ENCODE measurements around the gene SIAH1. TPM values are rescaled to one million over a fixed set of nuclear protein-coding genes. Genes with fewer than 3 reads are reported as not detected.
"Not testable (repeated sequence)": the region's sequence is repeated elsewhere in the genome, so short reads cannot be mapped to it uniquely, and the experiment has no call there.

SIAH1 gene
- total RNA-seq, 1 experiment from 2014 or later = 27.2 TPM

DNA sequence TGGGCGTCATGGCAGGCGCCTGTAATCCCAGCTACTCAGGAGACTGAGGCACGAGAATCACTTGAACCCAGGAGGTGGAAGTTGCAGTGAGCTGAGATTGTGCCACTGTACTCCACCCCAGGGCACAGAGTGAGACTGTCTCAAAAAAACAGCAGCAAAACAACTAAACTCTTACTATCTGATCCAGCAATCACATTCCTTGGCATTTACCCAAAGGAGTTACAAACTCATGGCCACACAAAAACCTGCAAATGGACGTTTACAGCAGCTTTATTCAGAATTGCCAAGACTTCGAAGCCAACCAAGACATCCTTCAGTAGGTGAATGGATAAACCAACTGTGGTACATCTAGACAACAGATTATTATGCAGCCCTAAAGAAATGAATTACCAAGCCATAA is 4.0 kb downstream of the SIAH1 start:
- H3K27ac Mint-ChIP-seq (ENCODE audit: unreplicated experiment) = no peak overlapping the region
- Histone ChIP-seq H3K27me3 (replicated peaks; ENCODE audit: control insufficient read depth, insufficient read depth, low read length) (no peaks in the 10 kb centered on the region), H3K4me1 (peaks cover 10% of the 10 kb centered on the region; the same call in 1 of the 2 replicates), H3K4me3 (ENCODE audit: low read depth, low read length) (no peak overlapping the region), H3K36me3 (ENCODE audit: control insufficient read depth, insufficient read depth, low read length) (no peaks in the 10 kb centered on the region), H3K9me3 (no peaks in the 10 kb centered on the region)
- ChIA-PET POLR2A (no interaction called here), CTCF (no interaction called here)
- H3K4me1 Mint-ChIP-seq (ENCODE audit: low read depth, unreplicated experiment) = peaks cover 31% of the 10 kb centered on the region
- peaks cover 12% of the 10 kb centered on the region for H3K36me3 Mint-ChIP-seq (ENCODE audit: insufficient read depth, unreplicated experiment)
- no peak overlapping the region for H3K4me3 Mint-ChIP-seq (ENCODE audit: unreplicated experiment)
- no peaks in the 10 kb centered on the region for H3K9me3 Mint-ChIP-seq (ENCODE audit: unreplicated experiment)
- no TSS peak for BruUV-seq (replicated peaks)
- no peak for TF ChIP-seq CTCF (IDR thresholded peaks at IDR 0.05; ENCODE audit: insufficient read depth in 1 of 2, low read depth in 1 of 2, low read length in 1 of 2, severe bottlenecking in 1 of 2, unreplicated experiment in 1 of 2)
- H3K27me3 Mint-ChIP-seq (ENCODE audit: insufficient read depth, unreplicated experiment) = no peaks in the 10 kb centered on the region
- DNase-seq = no peak
- intact Hi-C loops (cut with micrococcal nuclease; ENCODE audit: unreplicated experiment) = loop anchor here (10.0 kb wide), 1 partner anchor 1496 kb away; the partner anchor contains the start of gene GPT2

GRCh38 chr16:48378836-48379235 is 6.4 kb downstream of the SIAH1 start:
- BruUV-seq (replicated peaks) = no TSS peak
- Histone ChIP-seq H3K9me3 (no peaks in the 10 kb centered on the region), H3K27me3 (replicated peaks; ENCODE audit: control insufficient read depth, insufficient read depth, low read length) (no peaks in the 10 kb centered on the region), H3K36me3 (ENCODE audit: control insufficient read depth, insufficient read depth, low read length) (no peaks in the 10 kb centered on the region), H3K4me1 (peaks cover 22% of the 10 kb centered on the region; the same call in 1 of the 2 replicates), H3K4me3 (ENCODE audit: low read depth, low read length) (no peak overlapping the region)
- DNase-seq = no peak
- H3K4me3 Mint-ChIP-seq (ENCODE audit: unreplicated experiment) = no peak overlapping the region
- POLR2A ChIA-PET = no interaction called here
- TF ChIP-seq CTCF (IDR thresholded peaks at IDR 0.05; ENCODE audit: insufficient read depth in 1 of 2, low read depth in 1 of 2, low read length in 1 of 2, severe bottlenecking in 1 of 2, unreplicated experiment in 1 of 2) = no peak
- H3K36me3 Mint-ChIP-seq (ENCODE audit: insufficient read depth, unreplicated experiment) = peaks cover 5% of the 10 kb centered on the region
- no peaks in the 10 kb centered on the region for H3K9me3 Mint-ChIP-seq (ENCODE audit: unreplicated experiment)
- no peak overlapping the region for H3K27ac Mint-ChIP-seq (ENCODE audit: unreplicated experiment)
- peaks cover 31% of the 10 kb centered on the region for H3K4me1 Mint-ChIP-seq (ENCODE audit: low read depth, unreplicated experiment)
- CTCF ChIA-PET = interaction anchor here (0.8 kb wide), 1 partner anchor 13 kb away, joined by 3 read pairs; no protein-coding TSS in a partner anchor
- H3K27me3 Mint-ChIP-seq (ENCODE audit: insufficient read depth, unreplicated experiment) = no peaks in the 10 kb centered on the region
- intact Hi-C loops (cut with micrococcal nuclease; ENCODE audit: unreplicated experiment) = no loop called here

GRCh38 chr16:48378276-48378675 is 6.9 kb downstream of the SIAH1 start:
- intact Hi-C loops (cut with micrococcal nuclease; ENCODE audit: unreplicated experiment) = no loop called here
- H3K4me1 ChIP-seq = peaks cover 19% of the 10 kb centered on the region; the same call in 1 of the 2 replicates
- no peak overlapping the region for H3K4me3 Mint-ChIP-seq (ENCODE audit: unreplicated experiment)
- H3K27me3 Mint-ChIP-seq (ENCODE audit: insufficient read depth, unreplicated experiment) = no peaks in the 10 kb centered on the region
- H3K9me3 Mint-ChIP-seq (ENCODE audit: unreplicated experiment) = no peaks in the 10 kb centered on the region
- ChIA-PET POLR2A (no interaction called here), CTCF (interaction anchor here (0.8 kb wide), 1 partner anchor 12 kb away, joined by 3 read pairs; no protein-coding TSS in a partner anchor)
- H3K4me3 ChIP-seq (ENCODE audit: low read depth, low read length) = no peak overlapping the region
- H3K27ac Mint-ChIP-seq (ENCODE audit: unreplicated experiment) = no peak overlapping the region
- H3K36me3 ChIP-seq (ENCODE audit: control insufficient read depth, insufficient read depth, low read length) = no peaks in the 10 kb centered on the region
- H3K36me3 Mint-ChIP-seq (ENCODE audit: insufficient read depth, unreplicated experiment) = peaks cover 5% of the 10 kb centered on the region
- TF ChIP-seq CTCF (IDR thresholded peaks at IDR 0.05; ENCODE audit: insufficient read depth in 1 of 2, low read depth in 1 of 2, low read length in 1 of 2, severe bottlenecking in 1 of 2, unreplicated experiment in 1 of 2) = no peak
- no peaks in the 10 kb centered on the region for H3K9me3 ChIP-seq
- peaks cover 25% of the 10 kb centered on the region for H3K4me1 Mint-ChIP-seq (ENCODE audit: low read depth, unreplicated experiment)
- no TSS peak for BruUV-seq (replicated peaks)
- no peak for DNase-seq
- H3K27me3 ChIP-seq (replicated peaks; ENCODE audit: control insufficient read depth, insufficient read depth, low read length) = no peaks in the 10 kb centered on the region

DNA sequence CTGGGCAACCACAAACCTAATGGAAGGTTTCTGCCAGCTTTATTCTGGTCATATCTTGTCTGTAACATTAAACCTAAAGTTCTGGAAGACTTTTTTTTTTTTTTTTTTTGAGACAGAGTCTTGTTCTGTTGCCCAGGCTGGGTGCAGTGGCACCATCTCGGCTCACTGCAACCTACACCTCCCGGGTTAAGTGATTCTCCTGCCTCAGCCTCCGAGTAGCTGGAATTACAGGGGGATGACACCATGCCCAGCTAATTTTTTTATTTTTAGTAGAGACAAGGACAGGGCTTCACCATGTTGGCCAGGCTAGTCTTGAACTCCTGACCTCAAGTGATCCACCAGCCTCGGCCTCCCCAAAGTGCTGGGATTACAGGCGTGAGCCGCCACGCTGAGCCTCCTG is 7.9 kb downstream of the SIAH1 start:
- H3K9me3 ChIP-seq; H3K36me3 Mint-ChIP-seq (ENCODE audit: insufficient read depth, unreplicated experiment); intact Hi-C loops (cut with micrococcal nuclease; ENCODE audit: unreplicated experiment); POLR2A ChIA-PET; BruUV-seq (replicated peaks); DNase-seq; H3K4me3 Mint-ChIP-seq (ENCODE audit: unreplicated experiment); H3K4me3 ChIP-seq (ENCODE audit: low read depth, low read length); H3K27me3 ChIP-seq (replicated peaks; ENCODE audit: control insufficient read depth, insufficient read depth, low read length); H3K27me3 Mint-ChIP-seq (ENCODE audit: insufficient read depth, unreplicated experiment); H3K9me3 Mint-ChIP-seq (ENCODE audit: unreplicated experiment); H3K36me3 ChIP-seq (ENCODE audit: control insufficient read depth, insufficient read depth, low read length); H3K27ac Mint-ChIP-seq (ENCODE audit: unreplicated experiment); CTCF ChIA-PET: not testable (repeated sequence)
- peaks cover 12% of the 10 kb centered on the region; the same call in 1 of the 2 replicates for H3K4me1 ChIP-seq
- peaks cover 22% of the 10 kb centered on the region for H3K4me1 Mint-ChIP-seq (ENCODE audit: low read depth, unreplicated experiment)
